ENCODE results near the gene GPR61.

Gene GPR61

GRCh38 chr1:109539676-109540075, at the start of gene GPR61:
TSS of gene GPR61 (plus strand) at chr1:109539872. CDS start at chr1:109543023, 3,151 bp downstream.
- DNase-seq, result no peak

- DNase-seq, result peak; percentile 70
These were observed 49.4 kb upstream of the GPR61 start for GRCh38 chr1:109490029-109490933.

GRCh38 chr1:109490934-109491302, 48.8 kb upstream of the GPR61 start:
- no peak for DNase-seq

GRCh38 chr1:109491372-109491771, 48.3 kb upstream of the GPR61 start:
- no peak for DNase-seq

- DNase-seq, result no peak
These were observed 46.9 kb upstream of the GPR61 start for GRCh38 chr1:109492779-109493178.

GRCh38 chr1:109493227-109493626, 46.4 kb upstream of the GPR61 start:
- no peak for DNase-seq

GRCh38 chr1:109493805-109494539, 45.7 kb upstream of the GPR61 start, which contains the start of gene CYB561D1:
TSS of gene CYB561D1 (plus strand) at chr1:109494094. CDS start at chr1:109494140, 46 bp downstream.
- peak; percentile 92 for DNase-seq

- DNase-seq, result no peak
These were observed 43.9 kb upstream of the GPR61 start for GRCh38 chr1:109495738-109496137.

GRCh38 chr1:109497449-109498160, 42.1 kb upstream of the GPR61 start:
- no peak for DNase-seq

- peak; percentile 18 for DNase-seq
These were observed 41.4 kb upstream of the GPR61 start for GRCh38 chr1:109498161-109498801.

- DNase-seq, result no peak
These were observed 40.6 kb upstream of the GPR61 start for GRCh38 chr1:109499081-109499480.

- peak; percentile 57 for DNase-seq
These were observed 39.8 kb upstream of the GPR61 start for GRCh38 chr1:109499661-109500536.

GRCh38 chr1:109500941-109501381, 38.7 kb upstream of the GPR61 start:
- DNase-seq, result no peak

GRCh38 chr1:109501644-109502363, 37.9 kb upstream of the GPR61 start:
- no peak for DNase-seq

GRCh38 chr1:109502364-109502851, 37.3 kb upstream of the GPR61 start:
- DNase-seq, result peak; percentile 21

- no peak for DNase-seq
These were observed 35.7 kb upstream of the GPR61 start for GRCh38 chr1:109503935-109504334.

GRCh38 chr1:109504974-109505373, 34.7 kb upstream of the GPR61 start:
- DNase-seq, result no peak

GRCh38 chr1:109508001-109508872, 31.4 kb upstream of the GPR61 start:
- no peak for DNase-seq

GRCh38 chr1:109508873-109509175, 30.8 kb upstream of the GPR61 start:
- no peak for DNase-seq

Measured in activated CD4-positive, alpha-beta T cell treated with anti-CD3 and anti-CD28 coated beads, Interleukin-10, Interleukin-2, amounts not matched to agents 100 ng/mL and 50 ng/mL, durations not matched to agents 16 hours and 8 hours (primary cell).